ENCODE results near the gene NPIPB8. TPM values are rescaled to one million over a fixed set of nuclear protein-coding genes. Genes with fewer than 3 reads are reported as not detected.
"Not testable (repeated sequence)": the region's sequence is repeated elsewhere in the genome, so short reads cannot be mapped to it uniquely, and the experiment has no call there.

Gene NPIPB8
- total RNA-seq, 1 donor from 2014 or later: 0.98 TPM

GRCh38 chr16:28606291-28607115 is 31.4 kb upstream of the NPIPB8 start:
- intact Hi-C loops (cut with micrococcal nuclease): no loop called here

DNA sequence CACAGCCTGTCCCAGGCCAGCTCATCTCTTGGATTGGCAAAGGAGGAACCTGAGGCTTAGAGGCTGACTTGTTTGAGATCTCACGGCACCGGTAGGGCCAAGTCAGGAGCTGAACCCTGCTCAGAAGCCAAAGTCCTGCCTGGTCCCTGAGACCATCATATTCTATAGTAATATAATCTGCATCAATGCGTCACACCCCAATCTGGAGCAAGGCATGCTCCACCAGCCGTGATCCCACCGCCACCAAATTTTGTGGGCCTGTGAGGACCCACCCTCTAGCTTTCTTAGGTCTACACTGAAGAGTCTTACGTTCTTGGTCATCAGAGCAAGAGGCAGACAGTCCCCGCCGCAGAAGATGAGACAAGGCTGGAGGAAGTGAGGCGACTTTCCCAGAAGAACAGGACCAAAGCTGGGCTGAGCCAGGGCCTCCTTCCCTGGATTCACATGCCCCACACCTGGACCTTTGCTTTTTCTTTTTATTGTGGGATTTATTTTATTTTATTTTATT is 30.7 kb upstream of the NPIPB8 start:
- intact Hi-C loops (cut with micrococcal nuclease): no loop called here

- intact Hi-C loops (cut with micrococcal nuclease): not testable (repeated sequence)
Observed at GRCh38 chr16:28607681-28608495, 30.0 kb upstream of the NPIPB8 start.

- intact Hi-C loops (cut with micrococcal nuclease): not testable (repeated sequence)
Observed at GRCh38 chr16:28608496-28608808, 29.4 kb upstream of the NPIPB8 start.

GRCh38 chr16:28608867-28609596 is 28.8 kb upstream of the NPIPB8 start:
- intact Hi-C loops (cut with micrococcal nuclease): not testable (repeated sequence)

GRCh38 chr16:28609631-28610594 is 28.0 kb upstream of the NPIPB8 start, which contains the start of gene SULT1A1:
Gene SULT1A1 (minus strand): TSS chr16:28610044. CDS start chr16:28608855, 1,189 bp downstream.
- intact Hi-C loops (cut with micrococcal nuclease): no loop called here

DNA sequence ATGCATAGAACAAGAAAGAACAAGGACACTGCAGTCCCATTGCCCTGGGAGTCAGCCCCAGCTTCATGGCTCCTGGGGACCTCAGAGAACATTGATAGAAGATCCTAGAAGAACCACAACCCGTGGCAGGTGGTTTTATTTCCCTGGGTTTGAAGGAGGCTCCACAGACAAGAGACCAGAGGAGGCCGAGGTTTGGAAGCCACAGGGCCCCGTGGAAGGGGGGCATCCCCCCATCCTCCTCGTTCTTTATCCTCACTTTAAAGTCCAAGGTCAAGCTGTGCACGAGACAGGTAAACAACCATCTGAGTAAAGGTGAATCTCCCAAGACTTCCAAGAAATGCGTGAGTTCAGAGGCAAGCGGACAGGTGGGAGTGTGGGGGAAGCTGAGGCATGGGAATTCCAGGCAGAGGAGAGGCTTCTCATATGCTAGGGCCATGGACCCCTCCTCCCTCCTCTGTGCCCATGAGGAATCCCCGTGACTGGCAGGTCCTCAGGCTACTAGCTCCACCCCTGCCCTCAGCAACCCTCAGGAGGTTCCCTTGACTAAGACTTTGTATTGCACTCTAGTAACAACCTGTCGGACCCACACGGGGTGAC is 27.2 kb upstream of the NPIPB8 start:
- intact Hi-C loops (cut with micrococcal nuclease): no loop called here

- intact Hi-C loops (cut with micrococcal nuclease): not testable (repeated sequence)
Observed at GRCh38 chr16:28612359-28613280, 25.2 kb upstream of the NPIPB8 start.

DNA sequence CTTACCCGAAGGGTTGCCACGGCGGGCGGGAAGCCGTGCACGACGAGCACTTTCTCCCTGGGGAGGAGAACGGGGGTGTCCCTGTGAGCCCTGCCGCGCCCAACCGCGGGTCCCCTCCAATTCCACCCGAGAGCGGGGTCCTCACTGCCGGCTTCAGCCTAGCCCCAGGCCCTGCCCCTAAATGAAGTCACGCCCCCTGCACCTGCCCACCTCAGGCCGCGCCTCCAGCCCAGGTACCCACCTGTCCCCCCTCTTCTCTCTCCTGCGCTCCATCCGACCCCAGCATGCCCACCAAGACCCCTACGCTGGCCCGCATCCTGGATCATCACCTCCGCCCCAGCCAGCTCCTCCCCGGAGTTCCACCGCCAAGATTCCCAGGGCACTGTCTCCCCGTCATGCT is 24.0 kb upstream of the NPIPB8 start:
- intact Hi-C loops (cut with micrococcal nuclease): not testable (repeated sequence)

GRCh38 chr16:28614561-28614960 is 23.3 kb upstream of the NPIPB8 start:
- intact Hi-C loops (cut with micrococcal nuclease): not testable (repeated sequence)

DNA sequence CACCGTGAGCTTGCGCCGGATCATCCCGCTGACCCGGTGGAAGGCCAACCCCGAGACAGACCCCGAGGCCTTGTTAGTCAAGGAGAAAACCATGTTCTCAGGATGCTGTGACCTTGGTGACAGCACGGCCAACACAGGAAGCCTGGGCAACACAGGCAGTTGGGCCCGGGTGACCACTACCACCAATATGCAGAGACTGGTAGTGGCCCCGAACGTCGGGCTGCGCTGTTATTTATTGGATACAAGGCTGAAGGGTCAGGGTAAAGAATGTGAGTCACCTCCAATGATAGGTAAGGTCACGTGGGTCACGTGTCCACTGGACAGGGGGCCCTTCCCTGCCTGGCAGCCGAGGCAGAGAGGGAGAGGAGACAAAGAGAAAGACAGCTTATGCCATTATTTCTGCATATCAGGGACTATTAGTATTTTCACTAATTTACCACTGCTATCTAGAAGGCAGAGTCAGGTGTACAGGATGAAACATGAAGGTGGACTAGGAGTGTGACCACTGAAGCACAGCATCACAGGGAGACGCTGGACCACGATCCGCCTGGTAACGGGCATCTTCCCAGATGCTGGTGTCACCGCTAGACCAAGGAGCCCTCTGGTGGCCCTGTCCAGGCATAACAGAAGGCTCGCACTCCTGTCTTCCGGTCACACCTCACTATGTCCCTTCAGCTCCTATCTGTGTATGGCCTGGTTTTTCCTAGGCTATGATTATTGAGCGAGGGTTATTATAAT is 22.2 kb upstream of the NPIPB8 start:
- intact Hi-C loops (cut with micrococcal nuclease): not testable (repeated sequence)

GRCh38 chr16:28616224-28616577 is 21.7 kb upstream of the NPIPB8 start:
- intact Hi-C loops (cut with micrococcal nuclease): not testable (repeated sequence)

DNA sequence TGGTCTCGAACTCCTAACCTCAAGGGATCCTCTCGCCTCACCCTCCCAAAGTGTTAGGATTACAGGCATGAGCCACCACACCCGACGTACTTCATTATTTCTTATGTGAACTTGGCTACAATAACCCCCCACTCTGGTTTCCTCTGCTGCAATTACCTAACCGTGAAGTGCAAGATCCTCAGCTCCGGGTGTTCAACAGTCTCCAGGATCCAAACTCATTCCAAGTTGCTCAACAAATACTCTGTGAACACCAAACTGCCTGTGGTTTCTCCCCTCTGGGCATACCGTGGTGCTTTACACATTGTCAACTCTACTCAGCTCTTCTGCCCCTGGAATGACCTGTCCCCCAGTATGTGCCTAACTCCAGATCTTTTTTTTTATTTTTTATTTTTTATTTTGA is 21.2 kb upstream of the NPIPB8 start:
- intact Hi-C loops (cut with micrococcal nuclease): no loop called here

- intact Hi-C loops (cut with micrococcal nuclease): no loop called here
Observed at GRCh38 chr16:28617874-28618273, 20.0 kb upstream of the NPIPB8 start.

GRCh38 chr16:28620316-28620715 is 17.5 kb upstream of the NPIPB8 start:
- intact Hi-C loops (cut with micrococcal nuclease): not testable (repeated sequence)

- intact Hi-C loops (cut with micrococcal nuclease): no loop called here
Observed at GRCh38 chr16:28621481-28622155, 16.2 kb upstream of the NPIPB8 start.

GRCh38 chr16:28622532-28623171 is 15.2 kb upstream of the NPIPB8 start:
- intact Hi-C loops (cut with micrococcal nuclease): not testable (repeated sequence)
